K562 (cell line): ENCODE results near the gene CPOX. TPM values are rescaled to one million over a fixed set of nuclear protein-coding genes. Genes with fewer than 3 reads are reported as not detected.

ENCODE experiments used
- ARNT ChIP-seq, 2 experiments: fragments of 450-650 bp; IDR thresholded peaks; 2 replicates each; pipeline ENCODE4 v1.6.1; 2016; ENCODE audit warnings: mild to moderate bottlenecking in 1 of 2
- CHD2 ChIP-seq: IDR thresholded peaks from 2 replicates; pipeline ENCODE4 v1.6.1; 2011; ENCODE audit warnings: low read depth, low read length
- FOSL1 ChIP-seq: fragments of 200-800 bp; sonication (Bioruptor generic); conservative IDR thresholded peaks from 2 replicates; pipeline ENCODE4 v1.6.1; 2016; ENCODE audit warnings: missing genetic modification characterization, missing compliant biosample characterization
- FOXP1 ChIP-seq: sonication (generic); formaldehyde crosslinking; IDR thresholded peaks from 2 replicates; pipeline ENCODE4 v1.8.0; 2022; ENCODE audit warnings: mild to moderate bottlenecking, missing genetic modification reagents
- GMEB1 ChIP-seq: fragments of 250-450 bp; sonication (Bioruptor Pico); IDR thresholded peaks from 2 replicates; pipeline ENCODE4 v1.4.0; 2020; ENCODE audit warnings: mild to moderate bottlenecking
- LCOR ChIP-seq: sonication (generic); formaldehyde crosslinking; IDR thresholded peaks from 2 replicates; pipeline ENCODE4 v1.8.0; 2022; ENCODE audit warnings: mild to moderate bottlenecking, missing genetic modification reagents
- NCOA1 ChIP-seq: fragments of 450-650 bp; IDR thresholded peaks from 2 replicates; pipeline ENCODE4 v1.6.1; 2016; ENCODE audit warnings: low read depth
- NFE2 ChIP-seq: IDR thresholded peaks from 2 replicates; pipeline ENCODE4 v1.6.1; 2014; ENCODE audit warnings: antibody characterized with exemption, low read depth
- NFYB ChIP-seq: IDR thresholded peaks from 2 replicates; pipeline ENCODE4 v1.6.1; 2011; ENCODE audit warnings: mild to moderate bottlenecking, moderate library complexity; ENCODE audit not compliant: insufficient read length; ENCODE audit errors: extremely low read depth
- NR2C2 ChIP-seq, 2 experiments: fragments of 200-800 bp in 1 of 2; sonication (Bioruptor generic) in 1 of 2; sonication (generic) in 1 of 2; formaldehyde crosslinking in 1 of 2; IDR thresholded peaks; 2 replicates each; pipeline versions ENCODE4 v1.6.1 to v1.8.0; 2016 to 2022; ENCODE audit warnings: mild to moderate bottlenecking in 1 of 2, missing compliant biosample characterization in 1 of 2, missing genetic modification characterization in 1 of 2, missing genetic modification reagents in 1 of 2
- POLR2A ChIP-seq: fragments of 450-650 bp; conservative IDR thresholded peaks from 2 replicates; pipeline ENCODE4 v1.6.1; 2016
- ZBED1 ChIP-seq: IDR thresholded peaks from 2 replicates; pipeline ENCODE4 v1.6.1; 2014
- ZBTB11 ChIP-seq, 3 experiments: fragments of 200-800 bp in 1 of 3; fragments of 250-450 bp in 1 of 3; fragments of 450-650 bp in 1 of 3; sonication (Bioruptor Pico) in 1 of 3; sonication (Bioruptor generic) in 1 of 3; formaldehyde crosslinking in 1 of 3; IDR thresholded peaks; 2 replicates each; pipeline versions ENCODE4 v1.6.1 to v1.8.0; 2016 to 2022; ENCODE audit warnings: mild to moderate bottlenecking in 2 of 3, missing genetic modification characterization in 2 of 3, missing compliant biosample characterization in 1 of 3, moderate library complexity in 1 of 3
- ZNF224 ChIP-seq: sonication (generic); formaldehyde crosslinking; IDR thresholded peaks from 2 replicates; pipeline ENCODE4 v1.8.0; 2022; ENCODE audit warnings: mild to moderate bottlenecking, missing genetic modification reagents
- ZNF318 ChIP-seq, 2 experiments: fragments of 450-650 bp; IDR thresholded peaks; 2 replicates each; pipeline ENCODE4 v1.6.1; 2016; ENCODE audit warnings: mild to moderate bottlenecking in 2 of 2, borderline replicate concordance in 1 of 2, low read depth in 1 of 2, moderate library complexity in 1 of 2
- polyA plus RNA-seq, 8 experiments: library from polyadenylated mRNA; depleted of rRNA in 4 of 8; stranded (reverse) in 5 of 8; unstranded in 3 of 8; fragments of >200 nt; fragmentation: Nextera tagmentation in 2 of 8; fragmentation: Illumina TruSeq in 1 of 8; extraction: Ambion mirVana in 2 of 8; extraction: Trizol in 1 of 8; gene quantifications; 2 replicates each; pipeline versions ENCODE4 v1.2.1 to v1.2.3, GENCODE V29; 2011 to 2014; ENCODE audit warnings: inconsistent platforms in 1 of 8, missing spikeins in 1 of 8
- total RNA-seq, 7 experiments: library from RNA; depleted of rRNA in 6 of 7; stranded (reverse); fragments of >200 nt in 6 of 7; fragmentation: Illumina TruSeq in 2 of 7; extraction: Trizol in 2 of 7; gene quantifications; 2 replicates each; pipeline versions ENCODE4 v1.2.1 to v1.2.3, GENCODE V29; 2011 to 2021; ENCODE audit warnings: low replicate concordance in 1 of 7

Gene CPOX
- total and polyA plus RNA-seq, 9 of the 15 experiments (the other 6 are each of a cell fraction or from before 2014, with no cell fraction given): 14.6 to 82.1 (median 24.8) TPM

- TF ChIP-seq NFYB: no peak
- no peak for TF ChIP-seq POLR2A
- TF ChIP-seq LCOR (CRISPR knock-in tag): peak; percentile 62; the same call in 1 of the 2 replicates
- no peak for TF ChIP-seq CHD2
- TF ChIP-seq ZBED1: peak; percentile 77; the same call in 1 of the 2 replicates
- TF ChIP-seq ARNT (IDR thresholded peaks at IDR 0.05): peak; percentile 97 to 98
- TF ChIP-seq NFE2: peak; percentile 5; the same call in 1 of the 2 replicates
- no peak for TF ChIP-seq ZNF224
- peak; percentile 92 for TF ChIP-seq NCOA1
- TF ChIP-seq FOSL1 (tag): peak; percentile 78
- peak in 1 of 3 experiments; percentile 83; a peak in 2 of 6 replicates for TF ChIP-seq ZBTB11 (CRISPR knock-in tag; IDR thresholded peaks at IDR 0.05)
- TF ChIP-seq GMEB1 (CRISPR knock-in tag): no peak
- TF ChIP-seq ZNF318 (IDR thresholded peaks at IDR 0.05; ENCODE audit: borderline replicate concordance in 1 of 2, low read depth in 1 of 2): no peak
- 0 out of 2 replicates have a peak, but pooled peaks have one; percentile 72 for TF ChIP-seq FOXP1 (CRISPR knock-in tag)
- TF ChIP-seq NR2C2 (CRISPR knock-in tag; IDR thresholded peaks at IDR 0.05): no peak
- peak; percentile 18; the same call in 1 of the 2 replicates for TF ChIP-seq NR2C2 (tag; IDR thresholded peaks at IDR 0.05)
These were observed 9.6 kb downstream of the CPOX start (continued) for GRCh38 chr3:98583766-98584165.
